ENCODE measurements around the gene AIRE. TPM values are rescaled to one million over a fixed set of nuclear protein-coding genes. Genes with fewer than 3 reads are reported as not detected.
"Not testable (repeated sequence)": the region's sequence is repeated elsewhere in the genome, so short reads cannot be mapped to it uniquely, and the experiment has no call there.

The AIRE gene
- polyA plus RNA-seq (2013, experiment 1 of 2), result not detected
- not detected for polyA plus RNA-seq (2013, experiment 2 of 2)

GRCh38 chr21:44285138-44285992, at the start of gene AIRE:
AIRE (plus strand) TSS chr21:44285876; CDS start chr21:44286007, 131 bp downstream.
- H3K36me3 ChIP-seq (replicated peaks in 1 of 2; ENCODE audit: control insufficient read depth in 2 of 2, insufficient read depth in 2 of 2, low read length in 2 of 2), result no peaks in the 10 kb centered on the region
- H3K4ac ChIP-seq (ENCODE audit: low read length), result no peak within 1 kb of the TSS
- H2BK120ac ChIP-seq (ENCODE audit: low read depth, low read length), result peak within 1 kb of the TSS; percentile 81
- H3K9ac ChIP-seq (ENCODE audit: low read depth, low read length, poor library complexity), result peak within 1 kb of the TSS; percentile 44
- WGBS, 2 donors (ENCODE audit: extremely low coverage in 2 of 2, insufficient read length in 2 of 2, insufficient replicate concordance in 1 of 2), result no CpG with 5 or more reads among the region's 56 CpGs
- no peaks in the 10 kb centered on the region for H3K79me1 ChIP-seq (ENCODE audit: low read depth, low read length)
- H3K14ac ChIP-seq (ENCODE audit: low read length), result peak within 1 kb of the TSS; percentile 8
- peak within 1 kb of the TSS; percentile 99 for H2BK15ac ChIP-seq (ENCODE audit: low read length)
- H4K91ac ChIP-seq (ENCODE audit: low read depth, low read length, poor library complexity), result no peak within 1 kb of the TSS
- no peak within 1 kb of the TSS for H2BK5ac ChIP-seq (ENCODE audit: low read length)
- peak within 1 kb of the TSS; percentile 72 for H4K8ac ChIP-seq (ENCODE audit: low read depth, low read length)
- H3K18ac ChIP-seq (ENCODE audit: low read length), result peak within 1 kb of the TSS; percentile 89
- peak within 1 kb of the TSS; percentile 73 for H2AFZ ChIP-seq (ENCODE audit: low read length)
- DNase-seq (ENCODE audit: low spot score), result no peak
- H2BK12ac ChIP-seq (ENCODE audit: low read length), result peak within 1 kb of the TSS; percentile 73
- peaks cover 5 to 14% of the 10 kb centered on the region in 2 donors for H3K4me1 ChIP-seq (ENCODE audit: control insufficient read depth in 2 of 2, insufficient read depth in 1 of 2, low read depth in 1 of 2, low read length in 2 of 2)
- no peak within 1 kb of the TSS for H3K4me3 ChIP-seq (ENCODE audit: low read length in 2 of 2)
- H3K4me2 ChIP-seq (ENCODE audit: insufficient read depth, low read length, poor library complexity, severe bottlenecking), result peak within 1 kb of the TSS; percentile 73
- H3K23ac ChIP-seq (ENCODE audit: low read depth, low read length, poor library complexity), result peak within 1 kb of the TSS; percentile 95
- H3K9me3 ChIP-seq (replicated peaks in 1 of 2; ENCODE audit: control insufficient read depth in 2 of 2, insufficient read depth in 1 of 2, low read depth in 1 of 2, low read length in 2 of 2), result no peaks in the 10 kb centered on the region
- peak within 1 kb of the TSS; percentile 94 for H2AK5ac ChIP-seq (ENCODE audit: low read depth, low read length)
- peaks cover 2 to 78% (median 41%) of the 10 kb centered on the region in 3 experiments for H3K27me3 ChIP-seq (ENCODE audit: control insufficient read depth in 3 of 3, insufficient read depth in 3 of 3, low read depth in 1 of 3, low read length in 3 of 3)
- no peak within 1 kb of the TSS for H3K27ac ChIP-seq (replicated peaks; ENCODE audit: low read length)

- H3K9me3 ChIP-seq (replicated peaks in 1 of 2; ENCODE audit: control insufficient read depth in 2 of 2, insufficient read depth in 1 of 2, low read depth in 1 of 2, low read length in 2 of 2); H4K8ac ChIP-seq (ENCODE audit: low read depth, low read length); H2BK12ac ChIP-seq (ENCODE audit: low read length); H2BK5ac ChIP-seq (ENCODE audit: low read length); H2AK5ac ChIP-seq (ENCODE audit: low read depth, low read length); H2BK15ac ChIP-seq (ENCODE audit: low read length); H2BK120ac ChIP-seq (ENCODE audit: low read depth, low read length); H3K4me2 ChIP-seq (ENCODE audit: insufficient read depth, low read length, poor library complexity, severe bottlenecking); H3K27me3 ChIP-seq (ENCODE audit: control insufficient read depth in 3 of 3, insufficient read depth in 3 of 3, low read depth in 1 of 3, low read length in 3 of 3); H3K27ac ChIP-seq (replicated peaks; ENCODE audit: low read length); H3K18ac ChIP-seq (ENCODE audit: low read length); H3K4me3 ChIP-seq (ENCODE audit: low read length in 2 of 2); H3K4me1 ChIP-seq (ENCODE audit: control insufficient read depth in 2 of 2, insufficient read depth in 1 of 2, low read depth in 1 of 2, low read length in 2 of 2); H3K4ac ChIP-seq (ENCODE audit: low read length); H2AFZ ChIP-seq (ENCODE audit: low read length); H3K9ac ChIP-seq (ENCODE audit: low read depth, low read length, poor library complexity); H3K79me1 ChIP-seq (ENCODE audit: low read depth, low read length); DNase-seq (ENCODE audit: low spot score); H3K23ac ChIP-seq (ENCODE audit: low read depth, low read length, poor library complexity); H4K91ac ChIP-seq (ENCODE audit: low read depth, low read length, poor library complexity); H3K36me3 ChIP-seq (replicated peaks in 1 of 2; ENCODE audit: control insufficient read depth in 2 of 2, insufficient read depth in 2 of 2, low read length in 2 of 2); H3K14ac ChIP-seq (ENCODE audit: low read length): not testable (repeated sequence)
- WGBS, 2 donors (ENCODE audit: extremely low coverage in 2 of 2, insufficient read length in 2 of 2, insufficient replicate concordance in 1 of 2), result no CpG with 5 or more reads among the region's 46 CpGs
These were observed 45.3 kb upstream of the AIRE start for GRCh38 chr21:44240353-44240752.

- H3K27ac ChIP-seq (replicated peaks; ENCODE audit: low read length); H3K36me3 ChIP-seq (replicated peaks in 1 of 2; ENCODE audit: control insufficient read depth in 2 of 2, insufficient read depth in 2 of 2, low read length in 2 of 2); H2BK120ac ChIP-seq (ENCODE audit: low read depth, low read length); H3K23ac ChIP-seq (ENCODE audit: low read depth, low read length, poor library complexity); H2BK12ac ChIP-seq (ENCODE audit: low read length); H3K9ac ChIP-seq (ENCODE audit: low read depth, low read length, poor library complexity); H4K91ac ChIP-seq (ENCODE audit: low read depth, low read length, poor library complexity); H3K4ac ChIP-seq (ENCODE audit: low read length); H3K14ac ChIP-seq (ENCODE audit: low read length); H2AK5ac ChIP-seq (ENCODE audit: low read depth, low read length); H3K4me3 ChIP-seq (ENCODE audit: low read length in 2 of 2); H3K4me1 ChIP-seq (ENCODE audit: control insufficient read depth in 2 of 2, insufficient read depth in 1 of 2, low read depth in 1 of 2, low read length in 2 of 2); H3K79me1 ChIP-seq (ENCODE audit: low read depth, low read length); DNase-seq (ENCODE audit: low spot score); H2AFZ ChIP-seq (ENCODE audit: low read length); H3K18ac ChIP-seq (ENCODE audit: low read length); H3K4me2 ChIP-seq (ENCODE audit: insufficient read depth, low read length, poor library complexity, severe bottlenecking); H3K9me3 ChIP-seq (replicated peaks in 1 of 2; ENCODE audit: control insufficient read depth in 2 of 2, insufficient read depth in 1 of 2, low read depth in 1 of 2, low read length in 2 of 2); H4K8ac ChIP-seq (ENCODE audit: low read depth, low read length); H3K27me3 ChIP-seq (ENCODE audit: control insufficient read depth in 3 of 3, insufficient read depth in 3 of 3, low read depth in 1 of 3, low read length in 3 of 3); H2BK5ac ChIP-seq (ENCODE audit: low read length); H2BK15ac ChIP-seq (ENCODE audit: low read length): not testable (repeated sequence)
- WGBS, 2 donors (ENCODE audit: extremely low coverage in 2 of 2, insufficient read length in 2 of 2, insufficient replicate concordance in 1 of 2), result no CpG with 5 or more reads among the region's 53 CpGs
These were observed 44.8 kb upstream of the AIRE start, which contains the start of gene ICOSLG for GRCh38 chr21:44240842-44241241. ICOSLG (minus strand) TSS chr21:44240943; CDS start chr21:44240817, 126 bp downstream.

- H3K79me1 ChIP-seq (ENCODE audit: low read depth, low read length); H4K91ac ChIP-seq (ENCODE audit: low read depth, low read length, poor library complexity); H3K18ac ChIP-seq (ENCODE audit: low read length); H3K23ac ChIP-seq (ENCODE audit: low read depth, low read length, poor library complexity); H3K36me3 ChIP-seq (replicated peaks in 1 of 2; ENCODE audit: control insufficient read depth in 2 of 2, insufficient read depth in 2 of 2, low read length in 2 of 2); H2BK120ac ChIP-seq (ENCODE audit: low read depth, low read length); H3K9ac ChIP-seq (ENCODE audit: low read depth, low read length, poor library complexity); H3K27me3 ChIP-seq (ENCODE audit: control insufficient read depth in 3 of 3, insufficient read depth in 3 of 3, low read depth in 1 of 3, low read length in 3 of 3); DNase-seq (ENCODE audit: low spot score); H2BK15ac ChIP-seq (ENCODE audit: low read length); H3K4me3 ChIP-seq (ENCODE audit: low read length in 2 of 2); H2AK5ac ChIP-seq (ENCODE audit: low read depth, low read length); H3K4me1 ChIP-seq (ENCODE audit: control insufficient read depth in 2 of 2, insufficient read depth in 1 of 2, low read depth in 1 of 2, low read length in 2 of 2); H3K4ac ChIP-seq (ENCODE audit: low read length); H3K27ac ChIP-seq (replicated peaks; ENCODE audit: low read length); H2BK12ac ChIP-seq (ENCODE audit: low read length); H3K9me3 ChIP-seq (replicated peaks in 1 of 2; ENCODE audit: control insufficient read depth in 2 of 2, insufficient read depth in 1 of 2, low read depth in 1 of 2, low read length in 2 of 2); H2AFZ ChIP-seq (ENCODE audit: low read length); H2BK5ac ChIP-seq (ENCODE audit: low read length); H3K14ac ChIP-seq (ENCODE audit: low read length); H4K8ac ChIP-seq (ENCODE audit: low read depth, low read length); H3K4me2 ChIP-seq (ENCODE audit: insufficient read depth, low read length, poor library complexity, severe bottlenecking): not testable (repeated sequence)
- no CpG with 5 or more reads among the region's 27 CpGs for WGBS, 2 donors (ENCODE audit: extremely low coverage in 2 of 2, insufficient read length in 2 of 2, insufficient replicate concordance in 1 of 2)
These were observed 44.4 kb upstream of the AIRE start for GRCh38 chr21:44241281-44241680.

Measured in neuronal stem cell (in vitro differentiated cells).